Thyroid gland (tissue), 4 donors: ENCODE measurements around the gene STX10.

Source experiments
- CTCF ChIP-seq, 6 experiments: fragments of 200-600 bp in 3 of 6; fragments of 450-650 bp in 3 of 6; sonication (generic) in 3 of 6; IDR thresholded peaks; one replicate each; pipeline ENCODE4 v1.5.1; 2016 to 2019; ENCODE audit warnings: antibody characterized with exemption in 6 of 6, mild to moderate bottlenecking in 2 of 6, inconsistent platforms in 1 of 6, moderate library complexity in 1 of 6
- POLR2A ChIP-seq, 2 donors: fragments of 450-650 bp; IDR thresholded peaks; one replicate each; pipeline ENCODE4 v1.6.1; 2017; ENCODE audit warnings: antibody characterized with exemption in 2 of 2, mild to moderate bottlenecking in 2 of 2, moderate library complexity in 1 of 2

- TF ChIP-seq CTCF (IDR thresholded peaks at IDR 0.05) (no peak), POLR2A (IDR thresholded peaks at IDR 0.05) (no peak)
Measured at GRCh38 chr19:13176345-13176744, 26.2 kb upstream of the STX10 start.
